A673 (cell line): ENCODE results near the gene EXOSC3. TPM values are rescaled to one million over a fixed set of nuclear protein-coding genes. Genes with fewer than 3 reads are reported as not detected.

Experiments
- BruUV-seq: library from RNA; stranded (reverse); fragments of 400-500 nt; replicated peaks from 2 replicates; lab custom pipeline; 2021; lab: Mats Ljungman, UMichigan
- CTCF ChIA-PET: fragments of 300-600 bp; sonication (Branson Sonifier 250); formaldehyde crosslinking; loops from one replicate; lab custom pipeline; 2022; ENCODE audit warnings: antibody characterized with exemption; lab: Charles Lee
- POLR2A ChIA-PET: fragments of 300-600 bp; sonication (Branson Sonifier 250); formaldehyde crosslinking; loops from one replicate; lab custom pipeline; 2022; ENCODE audit warnings: antibody characterized with exemption; ENCODE audit not compliant: low non-redundant PET; lab: Charles Lee
- DNase-seq: peaks from one replicate; pipeline ENCODE4 v3.0.0-alpha.2; 2015; ENCODE audit warnings: low spot score
- H3K27ac ChIP-seq: fragments of 200-600 bp; sonication (generic); 2 replicates; pipeline ENCODE4 v1.5.1; 2016; ENCODE audit warnings: mixed run types, low read depth, mild to moderate bottlenecking, mixed read lengths, antibody characterized with exemption, low read length; ENCODE audit not compliant: poor library complexity, severe bottlenecking
- H3K27me3 ChIP-seq: fragments of 200-600 bp; sonication (generic); replicated peaks from 2 replicates; pipeline ENCODE4 v1.6.1; 2017; ENCODE audit warnings: mixed run types, low read depth, mild to moderate bottlenecking, mixed read lengths, antibody characterized with exemption, low read length; ENCODE audit not compliant: insufficient read depth, poor library complexity
- H3K36me3 ChIP-seq: fragments of 200-600 bp; sonication (generic); 2 replicates; pipeline ENCODE4 v1.6.1; 2016; ENCODE audit warnings: mixed run types, mild to moderate bottlenecking, mixed read lengths, antibody characterized with exemption, low read length; ENCODE audit not compliant: insufficient read depth, poor library complexity, severe bottlenecking
- H3K4me1 ChIP-seq: fragments of 200-600 bp; sonication (generic); 2 replicates; pipeline ENCODE4 v1.6.1; 2017; ENCODE audit warnings: mixed run types, mild to moderate bottlenecking, mixed read lengths, antibody characterized with exemption, low read length; ENCODE audit not compliant: insufficient read depth, poor library complexity, severe bottlenecking
- H3K4me3 ChIP-seq: fragments of 200-600 bp; sonication (generic); 2 replicates; pipeline ENCODE4 v1.5.1; 2016; ENCODE audit warnings: low read depth, mixed run types, mild to moderate bottlenecking, mixed read lengths, low read length; ENCODE audit not compliant: poor library complexity, severe bottlenecking
- H3K9me3 ChIP-seq: fragments of 200-600 bp; sonication (generic); 2 replicates; pipeline ENCODE4 v1.6.1; 2016; ENCODE audit warnings: mixed run types, low read depth, mild to moderate bottlenecking, mixed read lengths, antibody characterized with exemption, low read length; ENCODE audit not compliant: poor library complexity, severe bottlenecking
- CTCF ChIP-seq: fragments of 300-800, 200-600 bp; sonication (generic); conservative IDR thresholded peaks from 2 replicates; pipeline ENCODE4 v1.5.1; 2017; ENCODE audit warnings: low read depth, mild to moderate bottlenecking, antibody characterized with exemption, low read length, moderate library complexity, mixed read lengths
- EZH2 ChIP-seq: fragments of 200-600 bp; sonication (generic); IDR thresholded peaks from 2 replicates; pipeline ENCODE4 v1.6.1; 2017; ENCODE audit warnings: borderline replicate concordance, low read depth, mild to moderate bottlenecking, mixed read lengths, antibody characterized with exemption, low read length; ENCODE audit not compliant: poor library complexity, severe bottlenecking
- intact Hi-C: fragments of 100-400 bp; cut with micrococcal nuclease; formaldehyde crosslinking; loops from one replicate; pipeline ENCODE4 v1.10.0; 2022; ENCODE audit not compliant: unreplicated experiment
- total RNA-seq: library from RNA; stranded (reverse); gene quantifications from 2 replicates; pipeline ENCODE4 v1.2.3, GENCODE V29; 2021

EXOSC3 gene
- total RNA-seq, 1 experiment from 2014 or later = 89.6 TPM

GRCh38 chr9:37749129-37749528 is 35.7 kb downstream of the EXOSC3 start:
- intact Hi-C loops = loop anchor here (5.0 to 10.0 kb wide), 3 partner anchors 264 to 613 kb away; partner anchors contain the start of gene POLR1E
- TF ChIP-seq EZH2 (no peak), CTCF (no peak)
- Histone ChIP-seq H3K4me1 (no peaks in the 10 kb centered on the region), H3K4me3 (no peak overlapping the region), H3K27ac (no peak overlapping the region), H3K36me3 (no peaks in the 10 kb centered on the region), H3K27me3 (no peaks in the 10 kb centered on the region), H3K9me3 (no peaks in the 10 kb centered on the region)
- POLR2A ChIA-PET = no interaction called here
- DNase-seq = no peak
- CTCF ChIA-PET = interaction anchor here (0.6 to 0.7 kb wide), 2 partner anchors 36 to 163 kb away, joined by 3 to 6 read pairs; no protein-coding TSS in a partner anchor
- no TSS peak for BruUV-seq

- Histone ChIP-seq H3K36me3 (no peaks in the 10 kb centered on the region), H3K27ac (no peak overlapping the region), H3K27me3 (no peaks in the 10 kb centered on the region), H3K4me1 (no peaks in the 10 kb centered on the region), H3K9me3 (no peaks in the 10 kb centered on the region), H3K4me3 (no peak overlapping the region)
- BruUV-seq = no TSS peak
- POLR2A ChIA-PET = no interaction called here
- TF ChIP-seq EZH2 (no peak), CTCF (peak; percentile 94)
- DNase-seq = peak; percentile 74
- CTCF ChIA-PET = interaction anchor here (0.5 kb wide), 1 partner anchor 326 kb away, joined by 5 read pairs; no protein-coding TSS in a partner anchor
- intact Hi-C loops = loop anchor here (5.0 to 10.0 kb wide), 3 partner anchors 263 to 615 kb away; partner anchors contain the start of gene POLR1E
These were observed 37.6 kb downstream of the EXOSC3 start for GRCh38 chr9:37747271-37747753.

GRCh38 chr9:37746448-37747270 is 38.2 kb downstream of the EXOSC3 start:
- Histone ChIP-seq H3K9me3 (no peaks in the 10 kb centered on the region), H3K27me3 (no peaks in the 10 kb centered on the region), H3K4me1 (no peaks in the 10 kb centered on the region), H3K27ac (no peak overlapping the region), H3K36me3 (no peaks in the 10 kb centered on the region), H3K4me3 (no peak overlapping the region)
- no TSS peak for BruUV-seq
- POLR2A ChIA-PET = no interaction called here
- intact Hi-C loops = loop anchor here (5.0 to 10.0 kb wide), 3 partner anchors 262 to 616 kb away; partner anchors contain the start of gene POLR1E
- DNase-seq = peak; percentile 32
- CTCF ChIA-PET = no interaction called here
- no peak for TF ChIP-seq EZH2
- TF ChIP-seq CTCF = no peak
